Type B pancreatic cell (in vitro differentiated cells): Measurements from ENCODE around the gene IL21. TPM values are rescaled to one million over a fixed set of nuclear protein-coding genes. Genes with fewer than 3 reads are reported as not detected.

ENCODE experiments used
- DNase-seq: peaks from one replicate; pipeline ENCODE4 v3.0.0; 2021; ENCODE audit warnings: mixed read lengths; ENCODE audit not compliant: unreplicated experiment; ENCODE audit errors: extremely low spot score
- H3K27ac Mint-ChIP-seq: 2 replicates; pipeline ENCODE4 v1.8.0; 2021; ENCODE audit warnings: mild to moderate bottlenecking, mixed read lengths
- H3K27me3 Mint-ChIP-seq: 2 replicates; pipeline ENCODE4 v1.8.0; 2021; ENCODE audit warnings: mixed read lengths
- H3K36me3 Mint-ChIP-seq: 2 replicates; pipeline ENCODE4 v1.8.0; 2021; ENCODE audit warnings: mixed read lengths
- H3K4me1 Mint-ChIP-seq: one replicate; pipeline ENCODE4 v1.8.0; 2021; ENCODE audit warnings: mixed read lengths; ENCODE audit not compliant: unreplicated experiment
- H3K4me3 Mint-ChIP-seq: 2 replicates; pipeline ENCODE4 v1.8.0; 2021; ENCODE audit warnings: mild to moderate bottlenecking, mixed read lengths
- H3K9me3 Mint-ChIP-seq: 2 replicates; pipeline ENCODE4 v1.8.0; 2021; ENCODE audit warnings: mixed read lengths
- CTCF ChIP-seq: fragments of 200-600 bp; sonication (generic); conservative IDR thresholded peaks from 2 replicates; pipeline ENCODE4 v1.5.0; 2021; ENCODE audit warnings: antibody characterized with exemption, mild to moderate bottlenecking
- total RNA-seq: library from RNA; stranded (reverse); gene quantifications from 2 replicates; pipeline ENCODE4 v1.2.1, GENCODE V29; 2021; ENCODE audit warnings: low replicate concordance

IL21 gene
- total RNA-seq, 1 donor from 2014 or later = not detected

GRCh38 chr4:122606364-122607043, 14.4 kb downstream of the IL21 start:
- Mint-ChIP-seq H3K36me3 (no peaks in the 10 kb centered on the region), H3K4me1 (no peaks in the 10 kb centered on the region), H3K27ac (no peak overlapping the region), H3K9me3 (no peaks in the 10 kb centered on the region), H3K27me3 (peaks cover 5% of the 10 kb centered on the region), H3K4me3 (no peak overlapping the region)
- no peak for DNase-seq
- TF ChIP-seq CTCF = no peak

GRCh38 chr4:122604146-122604545, 16.7 kb downstream of the IL21 start:
- Mint-ChIP-seq H3K9me3 (no peaks in the 10 kb centered on the region), H3K4me1 (no peaks in the 10 kb centered on the region), H3K27ac (no peak overlapping the region), H3K36me3 (no peaks in the 10 kb centered on the region), H3K4me3 (no peak overlapping the region), H3K27me3 (peaks cover 9% of the 10 kb centered on the region)
- TF ChIP-seq CTCF = no peak
- no peak for DNase-seq

GRCh38 chr4:122603156-122603574, 17.7 kb downstream of the IL21 start:
- no peaks in the 10 kb centered on the region for H3K36me3 Mint-ChIP-seq
- no peak for DNase-seq
- no peaks in the 10 kb centered on the region for H3K4me1 Mint-ChIP-seq
- H3K27ac Mint-ChIP-seq = no peak overlapping the region
- no peak overlapping the region for H3K4me3 Mint-ChIP-seq
- no peak for TF ChIP-seq CTCF
- peaks cover 9% of the 10 kb centered on the region for H3K27me3 Mint-ChIP-seq
- H3K9me3 Mint-ChIP-seq = no peaks in the 10 kb centered on the region

GRCh38 chr4:122602277-122603142, 18.4 kb downstream of the IL21 start:
- no peak for DNase-seq
- H3K4me1 Mint-ChIP-seq = no peaks in the 10 kb centered on the region
- no peaks in the 10 kb centered on the region for H3K9me3 Mint-ChIP-seq
- H3K27ac Mint-ChIP-seq = no peak overlapping the region
- H3K4me3 Mint-ChIP-seq = no peak overlapping the region
- H3K27me3 Mint-ChIP-seq = peaks cover 9% of the 10 kb centered on the region
- H3K36me3 Mint-ChIP-seq = no peaks in the 10 kb centered on the region
- peak; percentile 37 for TF ChIP-seq CTCF

- H3K27ac Mint-ChIP-seq = no peak overlapping the region
- no peaks in the 10 kb centered on the region for H3K9me3 Mint-ChIP-seq
- no peaks in the 10 kb centered on the region for H3K27me3 Mint-ChIP-seq
- TF ChIP-seq CTCF = no peak
- DNase-seq = no peak
- H3K4me3 Mint-ChIP-seq = no peak overlapping the region
- H3K4me1 Mint-ChIP-seq = no peaks in the 10 kb centered on the region
- no peaks in the 10 kb centered on the region for H3K36me3 Mint-ChIP-seq
Measured at GRCh38 chr4:122591196-122591595, 29.7 kb downstream of the IL21 start.
